Bronchial epithelial cell (primary cell): ENCODE measurements around the gene JMJD1C. TPM values are rescaled to one million over a fixed set of nuclear protein-coding genes. Genes with fewer than 3 reads are reported as not detected.

Source experiments
- DNase-seq: peaks from one replicate; pipeline ENCODE4 v3.0.0-alpha.2; 2010; ENCODE audit warnings: low read depth
- FAIRE-seq: peaks from 2 replicates; lab custom pipeline; 2011; peaks lifted over from hg19 to GRCh38; lab: Jason Lieb, UNC
- H3K27me3 ChIP-seq: 2 replicates; pipeline ENCODE4 v1.5.1; 2011; ENCODE audit warnings: low read length; ENCODE audit not compliant: control insufficient read depth, insufficient read depth
- H3K36me3 ChIP-seq: 2 replicates; pipeline ENCODE4 v1.5.1; 2011; ENCODE audit warnings: low read length; ENCODE audit not compliant: control insufficient read depth, insufficient read depth
- H3K4me3 ChIP-seq: 2 replicates; pipeline ENCODE4 v1.5.1; 2011; ENCODE audit warnings: mild to moderate bottlenecking, low read depth, low read length, control low read depth
- total RNA-seq: library from RNA; depleted of rRNA; stranded (reverse); fragments of >200 nt; gene quantifications from 2 replicates; pipeline ENCODE4 v1.2.1, GENCODE V29; 2014
- TF ChIP-seq, protein P1 (sequence below): IDR thresholded peaks from 2 replicates; pipeline ENCODE4 v1.5.1; 2011; ENCODE audit warnings: mild to moderate bottlenecking, moderate library complexity, low read length, control low read depth, inconsistent platforms; ENCODE audit not compliant: insufficient read depth, severe bottlenecking

The JMJD1C gene
- total RNA-seq, 1 donor from 2014 or later, result 72.1 TPM

DNA sequence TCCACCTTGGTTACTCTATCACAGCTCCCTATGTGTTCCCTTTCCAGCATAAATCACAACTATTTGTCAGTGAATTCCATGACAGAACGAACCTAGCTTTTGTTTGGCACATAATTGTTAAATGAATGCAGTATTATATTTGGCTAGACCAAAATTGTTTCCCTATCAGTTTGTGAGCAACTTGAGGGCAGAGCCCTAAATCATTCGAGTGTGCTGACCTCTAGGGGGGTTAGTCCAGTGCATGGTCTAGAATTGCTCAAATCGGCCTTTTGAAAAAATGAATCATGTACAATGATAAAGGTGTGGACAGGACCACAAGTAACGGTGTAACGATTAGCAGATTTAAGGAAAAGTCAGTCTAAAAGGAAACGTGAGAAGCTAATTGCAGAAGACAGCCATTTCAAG lies 333.1 kb downstream of the JMJD1C start:
- TF ChIP-seq, protein P1, sequence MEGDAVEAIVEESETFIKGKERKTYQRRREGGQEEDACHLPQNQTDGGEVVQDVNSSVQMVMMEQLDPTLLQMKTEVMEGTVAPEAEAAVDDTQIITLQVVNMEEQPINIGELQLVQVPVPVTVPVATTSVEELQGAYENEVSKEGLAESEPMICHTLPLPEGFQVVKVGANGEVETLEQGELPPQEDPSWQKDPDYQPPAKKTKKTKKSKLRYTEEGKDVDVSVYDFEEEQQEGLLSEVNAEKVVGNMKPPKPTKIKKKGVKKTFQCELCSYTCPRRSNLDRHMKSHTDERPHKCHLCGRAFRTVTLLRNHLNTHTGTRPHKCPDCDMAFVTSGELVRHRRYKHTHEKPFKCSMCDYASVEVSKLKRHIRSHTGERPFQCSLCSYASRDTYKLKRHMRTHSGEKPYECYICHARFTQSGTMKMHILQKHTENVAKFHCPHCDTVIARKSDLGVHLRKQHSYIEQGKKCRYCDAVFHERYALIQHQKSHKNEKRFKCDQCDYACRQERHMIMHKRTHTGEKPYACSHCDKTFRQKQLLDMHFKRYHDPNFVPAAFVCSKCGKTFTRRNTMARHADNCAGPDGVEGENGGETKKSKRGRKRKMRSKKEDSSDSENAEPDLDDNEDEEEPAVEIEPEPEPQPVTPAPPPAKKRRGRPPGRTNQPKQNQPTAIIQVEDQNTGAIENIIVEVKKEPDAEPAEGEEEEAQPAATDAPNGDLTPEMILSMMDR, result no peak
- peak overlapping the region; percentile 96 for H3K4me3 ChIP-seq
- DNase-seq, result no peak
- H3K27me3 ChIP-seq, result no peaks in the 10 kb centered on the region
- FAIRE-seq, result no peak
- no peaks in the 10 kb centered on the region for H3K36me3 ChIP-seq

DNA sequence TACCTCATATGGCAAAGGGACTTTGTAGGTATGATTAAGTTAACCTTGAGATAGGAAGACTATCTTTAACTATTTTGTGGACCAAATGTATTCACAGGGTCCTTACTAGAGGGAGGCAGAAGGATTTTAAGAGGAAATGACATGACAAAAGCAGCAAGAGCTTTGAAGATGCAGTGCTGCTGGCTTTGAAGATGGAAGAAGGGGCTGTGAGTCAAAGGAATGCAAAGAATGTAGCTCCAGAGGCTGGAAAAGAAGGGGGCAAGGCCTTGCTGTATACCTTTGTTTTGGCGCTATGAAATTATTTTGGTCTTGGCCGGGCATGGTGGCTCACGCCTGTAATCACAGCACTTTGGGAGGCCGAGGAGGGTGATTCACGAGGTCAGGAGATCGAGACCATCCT lies 335.9 kb downstream of the JMJD1C start:
- Histone ChIP-seq H3K27me3 (no peaks in the 10 kb centered on the region), H3K36me3 (no peaks in the 10 kb centered on the region), H3K4me3 (no peak overlapping the region)
- FAIRE-seq, result no peak
- DNase-seq, result no peak
- TF ChIP-seq, protein P1, result no peak

DNA sequence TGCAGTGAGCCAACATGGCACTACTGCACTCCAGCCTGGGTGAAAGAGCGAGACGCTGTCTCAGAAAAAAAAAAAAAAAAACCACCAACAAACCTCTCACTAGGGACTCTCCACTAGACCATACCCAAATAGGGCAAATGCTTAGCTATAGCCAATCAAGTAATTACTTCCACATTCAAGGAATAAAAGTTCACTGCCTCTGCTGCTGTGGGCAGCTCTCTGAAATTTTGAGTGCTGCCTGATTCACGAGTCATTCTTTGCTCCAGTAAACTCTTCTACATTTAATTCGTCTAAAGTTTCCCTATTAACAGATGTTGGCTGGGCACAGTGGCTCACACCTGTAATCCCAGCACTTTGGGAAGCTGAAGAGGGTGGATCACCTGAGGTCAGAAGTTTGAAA lies 337.3 kb downstream of the JMJD1C start:
- no peak for FAIRE-seq
- Histone ChIP-seq H3K36me3 (no peaks in the 10 kb centered on the region), H3K4me3 (no peak overlapping the region), H3K27me3 (no peaks in the 10 kb centered on the region)
- DNase-seq, result no peak
- TF ChIP-seq, protein P1, result no peak

DNA sequence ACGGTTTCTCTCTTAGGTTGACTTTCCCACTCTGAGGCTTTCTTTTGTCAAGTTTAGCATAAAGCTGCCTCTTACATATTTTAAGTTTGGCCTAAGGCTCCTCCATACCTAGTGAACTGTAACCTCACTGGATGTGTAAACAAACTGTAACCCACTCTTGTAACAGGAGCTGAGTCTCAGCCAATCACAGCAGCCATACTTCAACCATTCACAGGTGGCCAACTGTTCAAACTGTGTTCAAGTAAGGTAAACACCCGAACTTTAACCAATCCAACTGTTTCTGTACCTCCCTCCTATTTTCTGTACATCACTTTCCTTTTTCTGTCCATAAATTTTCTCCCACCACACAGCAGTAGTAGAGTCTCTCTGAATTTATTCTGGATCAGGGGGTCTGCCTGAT lies 340.3 kb downstream of the JMJD1C start:
- FAIRE-seq (no peak), DNase-seq (no peak)
- Histone ChIP-seq H3K27me3 (no peaks in the 10 kb centered on the region), H3K36me3 (no peaks in the 10 kb centered on the region), H3K4me3 (no peak overlapping the region)
- TF ChIP-seq, protein P1, result no peak

DNA sequence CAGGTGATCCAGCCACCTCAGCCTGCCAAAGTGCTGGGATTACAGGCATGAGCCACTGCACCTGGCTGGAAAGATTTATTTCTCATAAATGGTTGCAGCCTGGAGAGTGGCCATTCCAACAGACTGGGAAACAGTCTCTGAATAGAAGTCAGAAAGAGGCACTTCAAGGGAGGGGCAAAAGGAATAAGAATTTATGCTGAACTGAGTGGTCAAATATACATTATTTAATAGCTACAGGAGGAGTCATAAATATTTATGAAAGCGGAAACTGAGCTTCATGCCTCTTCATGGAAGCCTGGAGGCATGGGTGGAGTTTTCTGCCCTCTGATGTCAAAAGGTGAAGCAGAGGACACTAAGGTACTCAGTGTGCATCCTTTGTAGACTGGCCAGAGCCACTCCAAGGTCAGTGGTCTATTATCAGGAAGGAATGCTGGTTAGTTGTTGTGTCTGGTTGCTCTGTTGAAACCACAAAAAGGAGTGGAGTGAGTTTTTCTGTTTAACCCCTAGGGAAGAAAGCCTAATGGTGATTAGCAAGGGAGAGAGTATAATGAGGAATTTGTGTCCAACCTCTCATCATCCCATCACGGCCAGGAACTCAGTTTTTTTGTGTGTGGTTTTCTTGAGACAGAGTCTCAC lies 341.9 kb downstream of the JMJD1C start:
- Histone ChIP-seq H3K4me3 (no peak overlapping the region), H3K36me3 (no peaks in the 10 kb centered on the region), H3K27me3 (no peaks in the 10 kb centered on the region)
- DNase-seq (no peak), FAIRE-seq (no peak)
- TF ChIP-seq, protein P1, result no peak

DNA sequence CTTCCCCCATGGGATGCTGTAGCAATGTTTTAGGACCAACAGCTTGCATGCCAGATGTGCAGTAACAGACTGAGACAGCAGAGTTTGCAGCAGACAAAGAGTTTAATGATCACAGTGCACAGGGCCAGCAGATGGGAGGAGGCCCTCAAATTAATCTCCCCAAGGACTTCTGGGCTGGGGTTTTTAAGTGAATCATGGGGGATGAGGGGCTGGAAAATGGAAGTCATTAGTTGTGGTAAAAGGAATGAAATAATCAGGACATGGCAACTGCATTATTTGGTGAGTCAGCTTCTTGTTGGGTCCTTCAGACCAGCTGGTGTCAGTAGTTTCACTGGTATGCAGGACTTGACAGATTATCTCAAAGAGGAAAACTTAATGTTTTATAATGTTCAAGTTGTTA lies 345.2 kb downstream of the JMJD1C start:
- DNase-seq (no peak), FAIRE-seq (no peak)
- H3K4me3 ChIP-seq, result no peak overlapping the region
- H3K27me3 ChIP-seq, result no peaks in the 10 kb centered on the region
- TF ChIP-seq, protein P1, result no peak
- H3K36me3 ChIP-seq, result no peaks in the 10 kb centered on the region
